OCI-LY1 (cell line): ENCODE data around the gene INIP.
A peak's percentile ranks its signal among the peaks of the same experiment; 100 is the strongest.

Experiments used
- H2AFZ ChIP-seq: fragments of 200-600 bp; sonication (generic), shearing (Covaris generic); 2 replicates; pipeline ENCODE4 v1.6.0; 2014; ENCODE audit warnings: antibody characterized with exemption, mild to moderate bottlenecking, low read length
- H3F3A ChIP-seq: fragments of 200-600 bp; sonication (generic), shearing (Covaris generic); 2 replicates; pipeline ENCODE4 v1.6.0; 2014; ENCODE audit warnings: mild to moderate bottlenecking, antibody characterized with exemption, low read length, moderate library complexity; ENCODE audit not compliant: insufficient read depth
- H3K27ac ChIP-seq: fragments of 200-600 bp; sonication (generic); 2 replicates; pipeline ENCODE4 v1.5.1; 2014; ENCODE audit warnings: low read length, mixed run types, mild to moderate bottlenecking, low read depth; ENCODE audit not compliant: poor library complexity, severe bottlenecking
- H3K27me3 ChIP-seq: fragments of 200-600 bp; sonication (generic); 2 replicates; pipeline ENCODE4 v1.6.0; 2014; ENCODE audit warnings: antibody characterized with exemption, mild to moderate bottlenecking, low read length, moderate library complexity; ENCODE audit not compliant: insufficient read depth
- H3K36me3 ChIP-seq: fragments of 200-600 bp; sonication (generic); 2 replicates; pipeline ENCODE4 v1.6.1; 2014; ENCODE audit warnings: mild to moderate bottlenecking, antibody characterized with exemption, low read length, moderate library complexity, mixed read lengths; ENCODE audit not compliant: insufficient read depth
- H3K4me1 ChIP-seq: fragments of 200-600 bp; sonication (generic); 2 replicates; pipeline ENCODE4 v1.5.1; 2014; ENCODE audit warnings: mild to moderate bottlenecking, low read length, moderate library complexity; ENCODE audit not compliant: insufficient read depth, severe bottlenecking
- H3K4me2 ChIP-seq: fragments of 200-600 bp; sonication (generic), shearing (Covaris generic); 2 replicates; pipeline ENCODE4 v1.6.1; 2014; ENCODE audit warnings: low read length
- H3K4me3 ChIP-seq: fragments of 200-600 bp; sonication (generic); 2 replicates; pipeline ENCODE4 v1.5.1; 2014; ENCODE audit warnings: low read length, low read depth, mild to moderate bottlenecking, mixed read lengths; ENCODE audit not compliant: poor library complexity, severe bottlenecking
- H3K79me2 ChIP-seq: fragments of 200-600 bp; shearing (Covaris generic); 2 replicates; pipeline ENCODE4 v1.6.1; 2016; ENCODE audit warnings: mixed run types, low read length, mixed read lengths; ENCODE audit not compliant: insufficient read depth
- H3K9ac ChIP-seq: fragments of 200-600 bp; sonication (generic), shearing (Covaris generic); 2 replicates; pipeline ENCODE4 v1.6.1; 2014; ENCODE audit warnings: mild to moderate bottlenecking, low read length, mixed read lengths
- H3K9me2 ChIP-seq: fragments of 200-600 bp; sonication (generic), shearing (Covaris generic); 2 replicates; pipeline ENCODE4 v1.6.1; 2014; ENCODE audit warnings: low read depth, mild to moderate bottlenecking, low read length, mixed read lengths
- H3K9me3 ChIP-seq: fragments of 200-600 bp; shearing (Covaris generic); 2 replicates; pipeline ENCODE4 v1.6.1; 2014; ENCODE audit warnings: low read length, mixed read lengths
- H4K20me1 ChIP-seq: fragments of 200-600 bp; sonication (generic), shearing (Covaris generic); 2 replicates; pipeline ENCODE4 v1.6.0; 2016; ENCODE audit warnings: mild to moderate bottlenecking, low read length; ENCODE audit not compliant: insufficient read depth
- CTCF ChIP-seq: fragments of 200-600 bp; sonication (generic), shearing (Covaris generic); IDR thresholded peaks from 2 replicates; pipeline ENCODE4 v1.5.1; 2017; ENCODE audit warnings: mild to moderate bottlenecking, antibody characterized with exemption, low read length, moderate library complexity, mixed read lengths
- EZH2 ChIP-seq: fragments of 200-600 bp; sonication (generic), shearing (Covaris generic); IDR thresholded peaks from 2 replicates; pipeline ENCODE4 v1.8.0; 2017; ENCODE audit warnings: borderline replicate concordance, mixed run types, mild to moderate bottlenecking, antibody characterized with exemption, low read length, moderate library complexity, mixed read lengths

INIP gene

GRCh38 chr9:112717661-112718331, at the start of gene INIP:
INIP (minus strand) TSS chr9:112718117; CDS start chr9:112716485, 1,632 bp downstream.
- H3K4me3 ChIP-seq, result peak within 1 kb of the TSS; percentile 67
- no peaks in the 10 kb centered on the region for H3K9me2 ChIP-seq
- peak within 1 kb of the TSS; percentile 79 for H3K9ac ChIP-seq
- peak within 1 kb of the TSS; percentile 95 for H3K4me2 ChIP-seq
- H3K4me1 ChIP-seq, result peaks cover 25% of the 10 kb centered on the region
- peak within 1 kb of the TSS; percentile 9; the same call in 1 of the 2 replicates for H2AFZ ChIP-seq
- H4K20me1 ChIP-seq, result no peaks in the 10 kb centered on the region
- peaks cover 30% of the 10 kb centered on the region for H3K79me2 ChIP-seq
- peaks cover 26% of the 10 kb centered on the region for H3K36me3 ChIP-seq
- peak within 1 kb of the TSS; percentile 79 for H3K27ac ChIP-seq
- no peaks in the 10 kb centered on the region for H3K27me3 ChIP-seq
- no peaks in the 10 kb centered on the region for H3F3A ChIP-seq
- no peaks in the 10 kb centered on the region for H3K9me3 ChIP-seq
- TF ChIP-seq EZH2 (no peak), CTCF (peak; percentile 38; the same call in 1 of the 2 replicates)

GRCh38 chr9:112765281-112765680, 47.4 kb upstream of the INIP start:
- Histone ChIP-seq H3K4me2 (no peak overlapping the region), H3K9me3 (no peaks in the 10 kb centered on the region), H3K36me3 (peaks cover 5% of the 10 kb centered on the region; the same call in 1 of the 2 replicates), H3K27me3 (no peaks in the 10 kb centered on the region), H3K4me3 (no peak overlapping the region), H3K27ac (no peak overlapping the region), H2AFZ (no peak overlapping the region), H3F3A (no peaks in the 10 kb centered on the region), H3K9me2 (no peaks in the 10 kb centered on the region), H4K20me1 (no peaks in the 10 kb centered on the region), H3K9ac (no peak overlapping the region), H3K79me2 (0 out of 2 replicates have a peak, but pooled peaks cover 4% of the 10 kb centered on the region), H3K4me1 (peaks cover 2% of the 10 kb centered on the region)
- TF ChIP-seq EZH2 (no peak), CTCF (no peak)

GRCh38 chr9:112764837-112765236, 46.9 kb upstream of the INIP start:
- H3K4me1 ChIP-seq, result peaks cover 6% of the 10 kb centered on the region
- no peaks in the 10 kb centered on the region for H4K20me1 ChIP-seq
- H3K36me3 ChIP-seq, result peaks cover 5% of the 10 kb centered on the region; the same call in 1 of the 2 replicates
- no peaks in the 10 kb centered on the region for H3K9me2 ChIP-seq
- no peaks in the 10 kb centered on the region for H3K9me3 ChIP-seq
- H3K4me2 ChIP-seq, result no peak overlapping the region
- TF ChIP-seq EZH2, result no peak
- no peak for TF ChIP-seq CTCF
- H3K9ac ChIP-seq, result no peak overlapping the region
- H3K27me3 ChIP-seq, result no peaks in the 10 kb centered on the region
- no peak overlapping the region for H3K4me3 ChIP-seq
- no peak overlapping the region for H2AFZ ChIP-seq
- no peak overlapping the region for H3K27ac ChIP-seq
- 0 out of 2 replicates have a peak, but pooled peaks cover 4% of the 10 kb centered on the region for H3K79me2 ChIP-seq
- no peaks in the 10 kb centered on the region for H3F3A ChIP-seq
